ENCODE results near the gene TYW1B.
"Not testable (repeated sequence)": the region's sequence is repeated elsewhere in the genome, so short reads cannot be mapped to it uniquely, and the experiment has no call there.

The TYW1B gene

GRCh38 chr7:72603073-72603472 lies 224.9 kb downstream of the TYW1B start:
- no peak for TF ChIP-seq POLR2A (IDR thresholded peaks at IDR 0.05; ENCODE audit: low read depth, low read length)
- no peak for DNase-seq (ENCODE audit: insufficient read length, low spot score)
- FAIRE-seq: no peak

GRCh38 chr7:72601683-72602082 lies 226.3 kb downstream of the TYW1B start:
- DNase-seq (ENCODE audit: insufficient read length, low spot score); FAIRE-seq: not testable (repeated sequence)

DNA sequence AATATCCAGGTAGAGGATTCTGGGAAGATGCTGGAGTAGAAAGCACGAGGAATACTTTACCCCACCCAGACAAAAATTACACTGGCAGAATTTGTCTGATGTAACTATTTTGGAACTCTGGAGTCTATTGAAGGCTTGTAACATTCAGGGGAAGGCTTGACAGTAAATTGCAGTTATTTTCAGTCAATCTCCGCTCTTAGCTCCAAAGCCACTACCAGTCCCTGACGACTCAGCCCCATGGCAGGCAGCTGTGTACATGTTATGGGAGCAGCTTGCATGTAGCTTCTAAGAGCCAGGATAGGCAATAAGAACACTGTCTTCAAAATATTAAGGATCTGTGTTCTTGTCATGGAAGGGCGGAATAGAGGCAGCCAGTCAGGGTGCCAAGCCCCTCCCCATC lies 238.0 kb downstream of the TYW1B start:
- FAIRE-seq; DNase-seq (ENCODE audit: insufficient read length, low spot score): not testable (repeated sequence)

- not testable (repeated sequence) for FAIRE-seq
These were observed 240.7 kb downstream of the TYW1B start for GRCh38 chr7:72587267-72587666.

GRCh38 chr7:72584576-72584975 lies 243.4 kb downstream of the TYW1B start:
- not testable (repeated sequence) for FAIRE-seq; DNase-seq (ENCODE audit: insufficient read length, low spot score)

More at GRCh38 chr7:72587267-72587666, 240.7 kb downstream of the TYW1B start:
- not testable (repeated sequence) for DNase-seq (ENCODE audit: insufficient read length, low spot score)

GRCh38 chr7:72583620-72584361 lies 244.2 kb downstream of the TYW1B start:
- not testable (repeated sequence) for DNase-seq (ENCODE audit: insufficient read length, low spot score); FAIRE-seq

DNA sequence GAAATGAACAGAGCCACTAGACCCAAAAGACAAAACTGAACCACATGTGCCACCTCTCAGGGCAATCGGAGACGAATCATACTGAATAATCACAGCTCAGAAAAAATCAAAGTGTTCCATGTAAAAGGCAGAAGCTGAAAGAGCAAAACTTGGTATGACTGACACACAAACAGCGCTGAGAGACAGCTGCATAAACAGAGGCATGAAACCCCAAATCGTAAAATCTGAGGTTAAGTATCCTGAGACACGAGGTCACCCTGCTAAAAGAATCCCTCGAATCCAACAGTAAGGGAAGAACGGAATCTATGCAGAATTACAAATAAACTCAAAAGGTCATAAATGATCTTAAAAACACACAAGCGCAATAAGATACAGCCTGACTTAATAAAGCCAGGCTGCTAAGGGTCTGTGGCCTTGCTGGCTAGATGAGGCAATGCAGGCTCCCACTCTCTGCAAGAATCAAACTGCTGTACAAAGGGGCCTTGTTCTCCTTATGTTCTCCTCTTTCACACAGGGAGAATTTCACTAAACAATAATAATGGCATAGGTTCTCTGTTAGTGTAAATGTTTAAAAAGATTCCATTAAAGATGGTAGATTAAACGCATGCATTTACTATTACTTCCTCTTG lies 247.7 kb downstream of the TYW1B start:
- not testable (repeated sequence) for FAIRE-seq; DNase-seq (ENCODE audit: insufficient read length, low spot score)

DNA sequence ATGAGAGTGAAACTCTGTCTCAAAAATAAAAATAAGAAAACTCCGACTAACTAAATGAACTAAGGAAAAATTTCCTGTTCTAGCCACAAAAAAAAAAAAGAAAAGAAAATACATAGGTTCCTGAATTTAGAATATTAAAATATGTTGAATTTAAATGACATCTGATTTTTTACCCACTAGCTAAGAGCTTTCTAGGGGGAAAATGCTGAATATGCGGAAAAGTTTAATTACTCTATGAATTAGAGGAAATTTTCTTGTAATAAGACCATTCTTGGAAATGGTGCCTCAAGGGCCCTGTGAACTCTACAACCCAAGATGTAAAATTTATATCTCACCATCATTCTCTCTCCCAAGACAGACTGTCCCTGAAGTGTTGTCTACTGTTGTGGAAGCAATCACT lies 250.9 kb downstream of the TYW1B start:
- no peak for TF ChIP-seq POLR2A (IDR thresholded peaks at IDR 0.05; ENCODE audit: low read depth, low read length)

GRCh38 chr7:72561988-72562387 lies 266.0 kb downstream of the TYW1B start:
- DNase-seq (ENCODE audit: insufficient read length, low spot score); FAIRE-seq: not testable (repeated sequence)

More for the DNA sequence above, 250.9 kb downstream of the TYW1B start:
- DNase-seq (ENCODE audit: insufficient read length, low spot score): no peak
- no peak for FAIRE-seq

GRCh38 chr7:72559546-72559945 lies 268.5 kb downstream of the TYW1B start:
- FAIRE-seq: not testable (repeated sequence)

DNA sequence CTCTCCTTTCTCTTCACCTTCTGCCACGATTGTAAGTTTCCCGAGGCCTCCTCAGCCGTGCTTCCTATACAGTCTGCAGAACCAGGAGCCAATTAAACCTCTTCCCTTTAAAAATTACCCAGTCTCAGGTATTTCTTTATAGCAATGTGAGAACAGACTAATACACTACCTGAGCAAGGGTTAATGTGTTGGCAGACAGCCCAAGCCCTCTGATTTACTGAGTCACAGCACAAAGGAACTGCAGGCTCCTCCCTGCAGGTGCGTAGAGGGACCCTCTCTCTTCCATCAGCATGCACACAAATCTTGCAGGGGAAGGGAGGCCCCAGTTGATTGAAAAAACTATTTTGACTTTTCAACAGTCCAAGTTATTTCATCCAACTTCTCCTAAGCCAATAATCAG lies 271.3 kb downstream of the TYW1B start:
- FAIRE-seq; DNase-seq (ENCODE audit: insufficient read length, low spot score): not testable (repeated sequence)

More at GRCh38 chr7:72559546-72559945, 268.5 kb downstream of the TYW1B start:
- not testable (repeated sequence) for DNase-seq (ENCODE audit: insufficient read length, low spot score)

GRCh38 chr7:72555238-72555637 lies 272.8 kb downstream of the TYW1B start:
- not testable (repeated sequence) for DNase-seq (ENCODE audit: insufficient read length, low spot score); FAIRE-seq

- DNase-seq (ENCODE audit: insufficient read length, low spot score); FAIRE-seq: not testable (repeated sequence)
These were observed 273.6 kb downstream of the TYW1B start for GRCh38 chr7:72554401-72554800.

DNA sequence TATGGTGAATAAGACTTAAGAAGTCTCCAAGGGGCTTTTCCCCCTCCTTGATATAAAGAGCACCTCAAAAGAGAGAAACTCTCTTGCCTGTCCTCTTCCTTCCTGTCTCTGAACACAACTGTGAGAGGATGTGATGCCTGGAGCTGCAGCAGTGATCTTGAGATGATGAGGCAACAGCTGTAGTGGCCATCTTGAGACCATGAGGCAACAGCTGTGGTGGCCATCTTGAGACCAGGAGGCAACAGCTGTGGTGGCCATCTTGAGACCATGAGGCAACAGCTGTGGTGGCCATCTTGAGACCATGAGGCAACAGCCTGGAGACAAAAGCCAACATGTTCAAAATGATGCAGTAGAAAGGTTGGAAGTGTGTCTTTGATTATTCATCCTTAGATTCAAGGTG lies 277.5 kb downstream of the TYW1B start:
- DNase-seq (ENCODE audit: insufficient read length, low spot score); FAIRE-seq: not testable (repeated sequence)

DNA sequence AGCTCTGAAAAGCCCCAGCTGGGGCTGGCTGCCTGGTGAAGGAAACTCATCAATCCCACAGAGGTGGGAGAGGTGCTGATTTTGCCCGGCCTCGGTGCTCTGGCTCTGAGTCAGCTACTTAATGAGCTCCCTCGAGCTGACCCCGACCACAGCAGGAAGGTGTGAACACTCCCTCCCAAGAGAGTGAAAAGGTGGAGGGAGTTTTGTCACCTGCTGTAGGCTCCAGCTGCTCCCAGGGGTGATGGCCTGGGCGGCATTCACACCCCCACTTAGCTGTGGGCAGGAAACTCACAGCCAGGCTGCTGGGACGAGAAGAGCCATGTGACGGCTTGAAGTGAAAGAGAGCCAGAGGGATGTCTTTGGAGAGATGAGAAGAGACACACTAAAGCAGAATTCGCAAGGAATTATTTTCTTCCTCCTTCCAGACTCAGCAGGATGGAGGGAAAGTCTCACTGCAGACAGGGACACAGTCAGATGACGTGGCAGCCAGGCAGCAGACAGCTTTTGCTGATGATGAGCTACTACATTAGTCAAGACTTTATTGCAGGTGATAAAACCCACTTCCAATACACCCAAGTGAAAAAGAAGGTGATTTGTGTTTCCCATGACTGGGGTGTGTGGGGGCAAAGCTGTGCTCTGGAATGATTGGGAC lies 281.3 kb downstream of the TYW1B start:
- DNase-seq (ENCODE audit: insufficient read length, low spot score); FAIRE-seq: not testable (repeated sequence)

GRCh38 chr7:72544531-72544930 lies 283.5 kb downstream of the TYW1B start:
- DNase-seq (ENCODE audit: insufficient read length, low spot score); FAIRE-seq: not testable (repeated sequence)

Data from H54 (cell line).